Activated naive CD4-positive, alpha-beta T cell treated with anti-CD3 and anti-CD28 coated beads, Interleukin-2, amount 50 U/mL, for 16 hours (primary cell): Measurements from ENCODE around the gene MRPL17.
A peak's percentile ranks its signal among the peaks of the same experiment; 100 is the strongest.

Experiments
- DNase-seq: peaks from one replicate; pipeline ENCODE4 v3.0.0-alpha.2; 2020

MRPL17 gene

DNA sequence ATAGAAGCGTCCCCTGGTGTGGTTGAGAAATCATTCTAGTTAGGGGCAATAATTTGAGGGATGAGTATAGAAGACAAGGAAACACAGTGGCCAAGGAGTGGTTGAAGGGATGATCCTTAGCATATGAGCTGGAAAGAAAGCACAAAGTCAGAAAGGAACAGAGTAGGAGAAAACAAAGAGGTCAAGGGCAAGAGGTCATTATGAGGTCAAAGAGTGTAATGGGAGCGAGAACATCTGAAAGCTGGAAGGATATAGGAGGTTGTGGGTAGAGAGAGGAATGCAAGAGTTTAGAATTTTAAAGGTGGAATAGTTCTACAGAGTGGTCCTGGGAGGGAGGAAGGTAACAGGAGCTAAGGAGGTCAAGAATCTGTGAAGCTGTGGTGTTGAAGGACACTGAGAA, 29.5 kb downstream of the MRPL17 start:
- no peak for DNase-seq

DNA sequence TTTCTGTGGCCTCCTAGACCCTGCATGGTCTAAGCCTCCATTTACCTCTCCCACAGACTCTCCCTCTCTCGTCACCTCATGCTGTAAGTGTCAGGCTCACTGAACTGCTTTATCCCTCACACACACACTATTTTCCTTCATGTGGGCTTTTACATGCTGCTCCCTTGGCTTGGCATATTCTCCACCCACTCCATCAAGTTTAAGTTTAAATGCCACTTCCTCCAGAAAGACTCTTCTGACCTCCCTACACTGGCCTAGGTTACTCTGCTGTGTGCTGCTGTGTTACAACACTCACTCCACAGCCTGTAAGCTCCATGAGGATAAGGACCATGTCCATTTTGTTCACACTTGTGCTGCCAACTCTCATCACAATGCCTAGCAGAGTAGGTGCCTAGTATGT, 30.0 kb downstream of the MRPL17 start:
- no peak for DNase-seq

DNA sequence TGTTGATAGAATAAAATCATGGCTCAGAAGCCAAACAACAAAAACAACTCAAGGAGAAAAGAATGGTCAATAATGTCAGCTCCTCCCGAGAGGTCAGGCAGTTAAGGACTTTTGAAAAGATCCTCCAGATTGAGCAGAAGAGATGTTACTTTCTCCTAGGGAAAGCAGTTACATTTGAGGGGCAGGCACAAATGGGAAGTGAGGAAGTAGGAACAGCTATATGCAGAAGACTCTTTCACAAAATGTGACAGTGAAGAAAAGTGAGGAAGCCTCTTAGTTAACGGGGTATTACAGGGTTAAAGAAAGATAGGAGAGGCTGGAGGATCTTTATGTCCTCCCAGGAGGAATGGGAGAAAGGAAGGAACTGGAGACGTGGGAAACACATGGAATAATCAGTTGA, 31.0 kb downstream of the MRPL17 start:
- DNase-seq: no peak

DNA sequence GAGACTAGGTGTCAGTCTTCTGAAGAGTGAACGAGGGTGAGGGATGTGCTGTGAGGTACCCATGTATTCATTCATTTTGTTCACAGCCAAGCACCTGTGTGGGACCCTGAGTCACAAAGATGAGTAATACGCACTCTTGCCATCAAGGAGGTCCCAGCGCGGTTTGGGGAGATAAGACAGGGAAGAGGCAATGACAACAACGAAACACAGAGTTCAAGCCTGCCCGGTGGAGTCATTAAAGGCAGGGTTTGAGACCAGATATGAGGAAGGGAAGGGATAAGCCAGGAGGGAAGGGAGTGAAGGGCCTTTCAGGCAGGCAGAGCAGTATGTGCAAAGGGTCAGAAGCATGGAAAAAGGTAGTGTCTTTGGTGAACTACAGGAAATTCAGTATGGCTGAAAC, 32.2 kb downstream of the MRPL17 start:
- DNase-seq: peak; percentile 34

DNA sequence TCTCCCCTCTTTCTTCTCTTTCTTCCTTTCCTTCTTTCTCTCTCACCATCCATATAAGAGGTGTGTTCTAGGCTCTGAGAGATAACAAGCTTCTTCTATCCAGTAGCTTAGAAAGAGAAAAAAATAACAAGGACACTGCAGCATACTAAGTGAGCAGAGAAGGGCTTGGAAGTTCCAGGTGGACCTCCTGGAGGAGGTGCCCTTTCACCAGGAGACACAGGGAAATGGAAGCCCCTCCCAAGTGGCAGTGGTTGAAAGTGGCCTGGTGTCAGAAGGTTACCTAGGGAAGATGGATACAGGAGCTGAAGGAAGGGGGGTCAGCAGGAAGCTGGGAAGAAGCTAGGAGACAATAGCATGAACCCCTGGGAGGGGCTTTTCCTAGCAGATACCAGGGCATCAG, 33.0 kb downstream of the MRPL17 start:
- DNase-seq: no peak

DNA sequence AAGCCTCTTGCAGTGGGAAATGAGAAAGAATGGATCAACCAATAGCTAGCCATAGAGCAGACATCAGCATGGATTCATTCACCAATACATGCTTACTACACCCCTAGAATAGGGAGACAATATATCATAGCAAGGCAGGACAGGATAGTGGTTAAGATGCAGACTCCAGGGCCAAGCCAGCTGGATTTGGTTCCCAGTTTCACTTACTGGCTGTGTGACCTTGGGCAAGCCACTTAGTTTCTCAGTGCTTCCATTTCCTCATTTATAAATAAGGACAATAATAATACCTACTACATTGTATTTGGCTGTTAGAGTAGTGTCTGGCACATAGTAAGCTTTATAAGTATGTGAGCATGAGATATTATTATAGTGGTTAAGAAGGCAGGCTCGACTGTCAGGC, 34.6 kb downstream of the MRPL17 start:
- DNase-seq: no peak

DNA sequence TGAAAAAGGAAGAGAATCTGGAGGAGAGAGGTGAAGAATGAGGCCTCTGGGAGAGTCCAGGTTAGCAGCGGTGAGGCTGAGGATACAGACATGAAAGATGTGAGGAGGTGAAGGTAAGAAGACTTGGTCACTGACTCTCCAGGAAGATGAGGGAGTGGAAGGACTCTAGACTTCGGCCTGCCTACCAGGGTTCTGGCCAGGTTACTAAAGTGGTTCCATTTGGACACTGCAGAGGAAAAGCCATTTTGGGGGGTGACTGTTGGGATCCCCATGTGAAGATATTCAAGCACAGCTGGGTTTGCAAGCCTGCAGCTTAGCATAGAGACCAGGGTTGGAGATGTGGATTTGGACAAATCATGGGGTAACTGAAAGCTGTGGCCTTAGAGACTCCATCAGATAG, 35.3 kb downstream of the MRPL17 start:
- DNase-seq: no peak

DNA sequence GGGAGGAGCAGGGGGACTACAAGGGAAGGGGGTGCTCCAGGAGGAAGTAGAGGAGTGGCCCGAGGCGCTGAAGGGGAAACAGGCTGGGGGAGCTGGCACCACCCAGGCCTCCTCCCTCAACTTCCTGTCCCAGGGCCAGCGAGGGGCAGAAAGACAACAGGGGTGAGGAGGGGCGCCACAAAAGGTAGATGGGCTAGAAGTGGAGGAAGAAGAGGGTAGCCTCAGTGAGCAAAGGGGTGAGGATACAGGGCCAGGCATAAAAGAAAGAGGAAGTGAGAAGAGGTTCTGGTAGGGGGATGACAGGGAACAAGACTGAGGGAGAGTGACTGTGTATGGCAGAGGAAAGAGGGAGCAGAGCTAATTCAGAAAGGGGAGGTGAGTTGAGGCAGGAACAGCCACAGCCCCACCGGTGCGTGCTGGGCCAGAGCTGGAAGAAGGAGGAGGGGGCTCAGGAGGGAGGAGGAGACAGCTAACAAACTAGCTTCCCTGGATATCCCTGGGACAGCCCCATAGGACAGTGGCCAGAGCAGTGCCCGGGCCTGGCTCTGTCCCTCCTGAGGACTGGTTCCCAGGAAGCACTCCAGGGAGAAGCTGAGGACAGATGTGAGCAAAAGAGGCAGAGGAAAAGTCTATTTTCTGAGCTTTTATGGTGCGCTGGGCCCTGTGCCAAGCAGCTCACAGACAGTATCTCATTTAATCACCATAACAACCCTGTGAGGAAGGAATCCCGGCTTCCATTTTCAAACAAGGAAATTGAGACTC, 36.0 kb downstream of the MRPL17 start:
- no peak for DNase-seq

DNA sequence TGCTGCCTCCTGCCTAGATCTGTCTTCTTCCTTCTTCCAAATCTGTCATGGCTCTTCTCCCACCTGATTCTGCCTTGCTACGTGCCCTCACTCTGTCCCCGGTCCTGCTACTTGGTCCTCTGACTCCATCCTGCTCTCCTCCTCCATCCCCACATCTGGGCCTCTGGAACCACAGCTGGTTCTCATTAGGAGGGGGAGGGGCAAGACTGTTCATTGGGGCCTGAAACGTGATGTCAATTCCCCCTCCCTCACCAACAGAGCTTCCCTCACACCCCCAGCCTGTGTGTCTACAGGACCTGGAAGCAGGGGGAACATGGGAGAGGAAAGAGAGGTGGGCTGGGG, 36.6 kb downstream of the MRPL17 start:
- DNase-seq: no peak

DNA sequence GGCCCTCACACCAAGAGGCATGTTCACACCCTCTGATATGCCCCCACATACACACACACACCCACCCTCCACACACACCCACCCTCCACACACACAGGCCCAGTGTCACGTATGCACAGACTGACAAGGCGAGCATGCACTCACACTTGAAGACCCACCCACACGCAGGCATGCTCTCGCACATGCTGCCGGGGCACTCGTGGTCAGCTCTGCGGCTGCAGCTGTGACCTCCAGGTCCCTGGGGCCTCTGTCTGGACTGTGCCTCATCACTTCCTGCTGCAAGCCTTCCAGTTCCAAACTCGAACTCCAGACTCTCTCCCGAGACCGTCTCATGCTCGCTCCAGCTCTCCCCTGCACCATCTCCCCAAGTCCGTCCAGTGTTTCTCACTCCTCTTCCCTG, 37.1 kb downstream of the MRPL17 start:
- no peak for DNase-seq

DNA sequence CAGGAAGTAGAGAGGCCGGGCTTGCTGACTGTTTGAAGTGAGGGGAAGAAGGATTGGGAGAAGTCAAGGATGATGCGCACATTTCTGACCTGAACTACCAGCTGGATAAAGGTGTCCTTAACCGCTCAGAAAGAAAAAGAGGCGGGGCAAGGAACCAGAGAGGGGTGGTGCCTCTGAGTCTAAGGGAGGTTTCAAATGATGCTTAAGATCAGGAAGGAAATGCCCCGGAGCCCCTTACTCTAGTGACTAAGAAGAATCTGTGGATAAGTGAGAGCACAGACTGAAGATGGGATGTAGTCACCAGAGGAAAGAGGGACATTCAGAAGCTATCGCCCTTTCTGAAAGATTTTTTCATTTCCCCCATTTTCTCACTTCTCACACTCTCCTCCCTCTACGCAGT, 40.2 kb downstream of the MRPL17 start:
- no peak for DNase-seq

DNA sequence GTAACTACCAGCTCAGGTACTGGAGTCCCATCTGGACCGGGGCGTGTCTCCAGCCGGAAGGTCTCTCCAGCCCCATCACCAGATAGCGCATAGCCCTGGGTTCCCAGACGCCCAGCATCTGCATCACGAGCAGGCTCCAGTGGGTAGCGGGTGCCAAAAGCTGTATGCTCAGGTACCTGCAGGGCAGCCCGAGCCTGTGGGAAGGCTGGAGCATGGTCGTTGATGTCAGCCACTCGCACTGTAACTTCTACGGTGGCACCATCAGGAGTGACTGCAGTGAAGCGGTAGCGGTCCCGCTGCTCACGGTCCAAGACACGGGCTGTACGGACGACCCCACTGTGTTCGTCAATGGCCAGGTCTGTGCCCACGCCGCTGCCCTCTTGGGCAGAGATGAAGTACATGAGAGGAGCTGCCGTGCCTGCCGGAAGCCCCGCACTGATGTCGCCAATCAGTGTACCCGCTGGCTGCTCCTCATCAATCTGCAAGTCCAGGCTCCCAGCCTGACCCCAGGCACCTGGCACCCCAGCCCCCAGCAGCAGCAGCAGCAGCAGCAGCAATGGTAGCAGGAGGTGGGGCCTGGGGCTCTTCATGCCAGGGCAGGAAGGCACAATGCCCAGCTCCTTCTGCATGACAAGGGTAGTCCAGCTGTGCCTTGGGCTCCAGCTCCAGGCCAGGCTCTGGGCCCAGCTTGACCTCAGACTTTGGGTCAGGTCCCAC, 42.0 kb downstream of the MRPL17 start:
- DNase-seq: no peak

DNA sequence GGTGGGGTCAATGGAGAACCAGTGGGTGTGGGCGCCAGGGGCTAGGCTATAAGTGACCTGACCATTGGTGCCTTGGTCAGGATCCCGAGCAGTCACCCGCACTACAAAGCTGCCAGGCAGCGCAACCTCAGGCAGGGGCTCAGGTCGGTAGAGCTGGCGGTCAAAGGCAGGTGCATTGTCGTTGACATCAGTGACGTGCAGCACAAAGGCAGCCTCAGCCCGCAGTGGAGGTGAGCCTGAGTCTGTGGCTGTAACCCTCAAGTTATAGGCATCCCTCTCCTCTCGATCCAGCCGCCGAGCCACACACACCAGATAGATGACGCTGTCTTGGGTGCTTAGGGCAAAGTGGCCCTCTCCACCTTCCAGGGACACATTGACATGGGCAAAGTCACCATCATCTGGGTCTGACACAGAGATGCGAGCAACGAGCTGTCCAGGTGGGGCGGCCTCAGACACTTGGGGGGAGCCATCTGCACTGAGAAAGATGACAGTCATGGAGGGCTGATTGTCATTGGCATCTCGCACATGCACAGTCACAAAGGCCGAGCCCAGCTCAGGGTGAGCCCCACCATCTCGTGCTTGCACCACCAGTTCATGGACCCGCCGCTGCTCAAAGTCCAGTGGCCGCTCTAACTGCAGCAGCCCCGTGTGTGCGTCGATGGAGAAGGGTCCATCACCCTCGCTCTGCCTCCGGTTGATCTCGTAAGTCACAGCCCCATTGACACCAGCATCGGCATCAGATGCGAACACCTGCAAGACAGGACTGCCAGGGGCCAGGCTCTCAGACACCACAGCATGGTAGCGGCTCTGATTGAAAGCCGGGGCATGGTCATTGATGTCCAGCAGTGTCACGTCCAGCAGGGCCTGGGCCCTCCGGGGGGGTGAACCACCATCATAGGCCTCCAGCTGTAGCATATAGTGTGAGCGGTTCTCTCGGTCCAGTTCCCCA, 42.8 kb downstream of the MRPL17 start:
- DNase-seq: no peak

DNA sequence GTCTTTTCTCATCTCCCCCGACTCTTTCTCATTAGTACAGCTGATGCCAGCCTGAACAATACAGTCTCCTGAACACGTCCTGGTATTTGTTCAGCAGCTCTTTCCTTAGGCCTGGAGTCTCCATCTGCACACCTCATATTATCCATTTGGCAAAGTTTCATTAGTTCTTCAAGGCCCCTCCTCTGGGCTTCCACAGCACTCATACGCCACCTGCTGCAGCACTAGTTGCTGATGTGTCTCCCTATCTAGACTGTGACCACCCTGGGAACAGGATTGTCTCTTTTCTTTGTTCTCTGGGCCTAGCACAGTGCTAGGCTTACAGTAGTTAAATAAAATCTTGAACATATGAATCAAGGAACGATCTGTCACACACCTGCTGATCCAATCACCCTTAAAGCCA, 44.7 kb downstream of the MRPL17 start:
- DNase-seq: no peak

DNA sequence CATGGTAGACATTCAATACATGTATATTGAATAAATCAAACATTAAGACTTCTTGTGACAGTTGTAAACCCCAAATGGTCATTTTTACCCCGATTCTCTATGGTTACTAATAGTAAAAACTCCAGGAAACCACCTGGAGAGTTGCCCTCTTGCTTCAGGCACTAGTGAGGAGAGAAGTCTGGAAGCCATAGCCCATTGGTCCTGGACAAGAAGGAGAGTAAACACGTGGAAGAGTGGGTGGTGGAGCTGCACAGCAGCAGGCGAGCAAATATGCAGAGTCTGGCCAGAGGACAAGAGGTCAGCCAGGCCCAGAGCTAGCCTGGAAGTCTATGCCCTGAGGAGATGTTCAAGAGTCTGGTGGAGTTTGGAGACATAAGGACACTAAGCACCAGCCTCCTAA, 45.3 kb downstream of the MRPL17 start:
- DNase-seq: no peak

DNA sequence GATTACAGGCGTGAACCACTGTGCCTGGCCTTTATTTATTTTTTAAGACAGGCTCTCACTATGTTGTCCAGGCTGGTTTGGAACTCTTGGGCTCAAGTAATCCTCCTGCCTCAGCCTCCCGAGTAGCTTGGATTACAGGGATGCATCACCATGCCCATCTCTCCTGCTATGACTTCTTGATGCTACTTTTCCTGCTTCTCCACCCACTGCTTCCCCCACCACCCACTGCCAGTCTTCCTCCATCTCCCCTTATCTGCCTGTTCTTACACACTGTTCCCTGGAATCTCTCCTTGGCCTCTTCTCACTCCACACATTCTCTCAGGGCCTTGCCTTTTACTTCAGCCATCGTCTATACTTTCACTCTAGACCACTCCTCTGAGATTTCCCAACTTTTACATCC, 46.7 kb downstream of the MRPL17 start:
- DNase-seq: no peak

DNA sequence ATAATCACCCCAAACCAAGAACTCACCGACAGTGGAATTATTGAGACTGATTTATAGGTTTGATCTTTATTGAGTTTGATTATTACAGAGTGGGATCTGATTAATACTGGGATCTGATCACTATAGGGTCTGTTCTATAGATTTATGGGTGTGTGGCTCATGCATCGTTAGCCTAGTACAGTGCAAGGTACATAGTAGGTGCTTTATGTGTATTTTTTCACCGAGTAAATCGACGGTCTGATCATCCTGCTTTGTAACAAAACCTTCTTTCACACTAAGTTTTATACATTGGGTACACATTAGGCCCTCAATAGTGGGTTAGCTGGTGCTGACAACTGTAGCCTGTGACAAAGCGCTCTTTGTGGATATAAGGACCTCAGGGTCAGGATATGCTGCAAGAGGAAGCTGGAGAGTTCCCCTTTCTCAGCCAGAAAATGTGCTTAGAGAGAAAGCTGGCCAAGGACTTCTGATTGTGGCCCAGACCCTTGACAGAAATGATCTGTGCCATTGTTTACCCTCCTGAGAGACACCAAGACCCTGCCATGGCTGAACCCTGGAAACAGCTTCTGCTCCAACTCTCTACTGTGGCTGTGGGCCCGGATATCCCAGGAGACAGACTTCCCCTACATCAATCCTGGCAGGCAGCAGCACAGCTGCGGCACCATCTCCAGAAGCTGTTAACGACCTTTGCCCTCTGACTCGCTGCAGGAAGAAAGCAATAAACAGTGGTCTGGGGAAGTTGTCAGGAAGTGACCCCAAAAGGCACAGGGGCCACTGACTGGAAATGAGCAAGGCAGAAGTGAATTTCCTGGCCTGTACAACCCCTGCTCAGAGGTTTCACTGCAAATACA, 47.8 kb downstream of the MRPL17 start:
- no peak for DNase-seq

DNA sequence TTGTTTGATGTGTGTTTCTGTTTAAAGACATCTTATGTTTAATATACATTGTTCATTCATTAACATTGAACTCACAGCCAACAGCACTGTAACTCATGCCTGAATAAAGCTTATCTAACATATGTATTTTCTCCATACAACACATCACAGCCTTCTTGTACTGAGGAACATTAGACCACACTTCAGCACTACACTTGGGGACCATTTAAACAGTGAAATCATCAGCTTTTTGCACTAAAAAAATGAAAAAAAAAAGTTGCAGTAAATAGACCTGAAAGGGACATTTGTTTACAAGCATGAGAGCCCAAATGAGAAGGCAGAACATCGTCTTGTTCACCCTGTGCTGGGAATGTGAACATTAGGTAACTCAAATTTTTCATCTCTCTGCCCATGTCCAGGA, 48.6 kb downstream of the MRPL17 start:
- no peak for DNase-seq

DNA sequence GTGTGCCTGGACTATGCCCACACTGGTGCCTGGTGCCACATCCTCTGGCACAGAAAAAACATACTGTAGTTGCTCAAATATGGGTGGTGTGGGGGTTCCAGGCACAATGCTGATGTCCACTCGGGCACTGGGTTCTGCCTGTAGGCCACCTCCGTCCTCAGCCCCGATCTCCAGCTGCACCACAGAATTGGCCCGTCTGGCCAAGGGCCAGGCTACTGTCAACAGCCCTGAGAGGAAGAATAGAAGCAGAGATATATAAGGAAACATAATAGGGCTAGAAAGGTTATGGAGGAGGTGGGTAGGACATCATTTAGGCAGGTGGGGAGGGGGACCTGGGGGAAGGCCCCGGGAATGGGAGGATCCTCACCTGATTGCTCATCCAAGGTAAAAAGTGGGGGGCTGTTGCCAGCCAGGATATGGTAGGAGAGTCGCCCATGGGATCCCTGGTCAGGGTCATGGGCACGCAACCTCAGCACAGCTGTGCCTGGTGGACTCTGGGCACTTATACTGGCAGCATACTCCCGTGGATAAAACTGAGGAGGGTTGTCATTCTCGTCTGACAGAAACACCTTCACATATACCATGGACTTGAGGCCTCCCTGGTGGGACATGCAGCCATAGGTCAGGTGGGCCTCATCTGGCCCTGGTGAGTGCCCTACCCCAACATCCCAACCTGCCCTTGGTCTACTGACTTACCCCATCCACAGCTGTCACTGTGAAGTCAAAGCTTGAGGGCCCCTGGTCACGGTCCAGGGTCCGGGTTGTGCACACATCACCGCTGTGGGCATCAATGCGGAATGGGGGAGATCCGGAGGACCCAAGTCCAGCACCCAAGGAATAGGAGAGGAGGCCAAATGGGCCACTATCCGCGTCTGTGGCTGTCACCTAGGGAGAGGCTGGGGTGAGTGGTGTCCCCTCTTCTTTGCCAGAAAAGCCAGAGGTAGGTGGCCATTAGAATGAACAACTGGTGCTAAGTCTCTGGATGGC, 49.4 kb downstream of the MRPL17 start:
- DNase-seq: no peak

DNA sequence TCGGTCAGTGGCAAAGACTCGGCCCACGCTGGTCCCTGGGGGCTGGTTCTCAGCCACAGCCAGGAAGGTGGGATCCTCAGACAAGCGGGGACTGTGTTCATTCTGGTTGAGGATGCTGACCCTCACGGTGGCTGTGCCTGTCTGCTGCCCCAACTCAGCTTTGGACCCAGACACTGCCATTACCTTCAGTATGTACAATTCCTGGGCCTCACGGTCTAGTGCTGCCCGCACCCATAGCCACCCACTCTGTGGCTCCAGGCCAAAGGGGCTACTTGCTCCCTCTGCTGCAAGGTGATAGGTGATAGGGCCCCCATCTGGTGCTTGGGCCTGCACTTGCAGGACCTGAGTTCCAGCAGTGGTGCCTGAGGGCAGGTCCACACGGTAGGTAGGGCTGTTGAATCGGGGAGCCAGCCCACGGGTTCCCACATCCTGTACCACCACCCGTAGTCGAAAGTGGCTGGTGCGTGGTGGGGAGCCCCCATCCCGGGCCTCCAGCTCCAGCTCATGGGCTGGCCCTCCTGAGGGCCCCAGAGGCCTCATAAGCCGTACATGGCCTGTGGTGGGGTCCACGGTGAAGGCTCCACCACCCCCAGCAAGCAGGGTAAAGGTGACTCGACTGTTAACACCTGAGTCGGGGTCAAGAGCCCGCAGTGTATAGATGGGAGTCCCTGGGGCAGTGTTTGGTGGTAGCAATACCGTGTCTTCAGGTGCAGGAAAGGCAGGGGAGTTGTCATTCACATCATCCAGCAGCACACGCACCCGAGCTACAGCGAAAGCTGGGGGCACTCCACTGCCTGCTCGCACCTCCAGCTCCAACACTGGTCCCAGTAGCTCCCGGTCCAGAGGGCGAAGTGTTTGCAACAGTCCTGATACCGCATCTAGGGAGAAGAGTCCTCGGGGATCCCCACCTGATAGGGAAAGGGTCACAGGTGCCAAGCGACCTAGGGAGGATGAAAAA, 50.7 kb downstream of the MRPL17 start:
- no peak for DNase-seq
